HEK293 (cell line): ENCODE measurements around the gene MYL7.
A peak's percentile ranks its signal among the peaks of the same experiment; 100 is the strongest.

Source experiments
- CTCF ChIA-PET: fragments of 350-600 bp; formaldehyde crosslinking; extraction: SDS; loops from one replicate; lab custom pipeline; 2021; ENCODE audit warnings: antibody characterized with exemption; lab: Yijun Ruan, JAX
- POLR2A ChIA-PET: fragments of 300-600 bp; formaldehyde crosslinking; extraction: SDS; loops from one replicate; lab custom pipeline; 2020; ENCODE audit warnings: antibody characterized with exemption, inconsistent platforms; lab: Yijun Ruan, JAX
- H3K27ac ChIP-seq: fragments of 200-500 bp; sonication (Bioruptor generic); 2 replicates; pipeline ENCODE4 v1.5.1; 2014; ENCODE audit warnings: low read depth, low read length, control low read depth, inconsistent platforms; ENCODE audit errors: extremely low read depth
- H3K36me3 ChIP-seq, 2 experiments: fragments of 200-500 bp in 1 of 2; sonication (Bioruptor generic) in 1 of 2; 1 replicate in 1 of 2; 2 replicates in 1 of 2; pipeline ENCODE4 v1.5.1; 2014 to 2017; ENCODE audit warnings: inconsistent platforms in 2 of 2, low read length in 2 of 2; ENCODE audit not compliant: control insufficient read depth in 2 of 2, insufficient read depth in 1 of 2
- H3K4me1 ChIP-seq: fragments of 200-500 bp; sonication (Bioruptor generic); 2 replicates; pipeline ENCODE4 v1.5.1; 2014; ENCODE audit warnings: mild to moderate bottlenecking, low read length, inconsistent platforms; ENCODE audit not compliant: control insufficient read depth, insufficient read depth
- H3K4me3 ChIP-seq: 2 replicates; pipeline ENCODE4 v1.5.1; 2011; ENCODE audit warnings: low read depth, mild to moderate bottlenecking, control low read depth, low read length, moderate library complexity
- H3K9me3 ChIP-seq: fragments of 200-500 bp; sonication (Bioruptor generic); 2 replicates; pipeline ENCODE4 v1.5.1; 2014; ENCODE audit warnings: low read depth, low read length, inconsistent platforms; ENCODE audit not compliant: control insufficient read depth, insufficient read depth
- ATF2 ChIP-seq: fragments of 450-650 bp; formaldehyde crosslinking; IDR thresholded peaks from 2 replicates; pipeline ENCODE4 v1.5.1; 2016; ENCODE audit warnings: missing biosample characterization, missing genetic modification characterization, low read depth
- GLIS1 ChIP-seq: fragments of 450-650 bp; formaldehyde crosslinking; IDR thresholded peaks from 2 replicates; pipeline ENCODE4 v1.5.1; 2016; ENCODE audit warnings: missing biosample characterization, missing genetic modification characterization
- HIC1 ChIP-seq: fragments of 450-650 bp; formaldehyde crosslinking; IDR thresholded peaks from 2 replicates; pipeline ENCODE4 v1.5.1; 2016; ENCODE audit warnings: missing biosample characterization, missing genetic modification characterization
- KLF17 ChIP-seq: fragments of 450-650 bp; formaldehyde crosslinking; IDR thresholded peaks from 2 replicates; pipeline ENCODE4 v1.5.1; 2016; ENCODE audit warnings: missing biosample characterization, missing genetic modification characterization
- MYNN ChIP-seq: fragments of 450-650 bp; formaldehyde crosslinking; IDR thresholded peaks from 2 replicates; pipeline ENCODE4 v1.5.1; 2016; ENCODE audit warnings: missing biosample characterization, missing genetic modification characterization, borderline replicate concordance
- PRDM1 ChIP-seq: fragments of 450-650 bp; formaldehyde crosslinking; IDR thresholded peaks from 2 replicates; pipeline ENCODE4; 2016; ENCODE audit warnings: missing biosample characterization, missing genetic modification characterization
- SCRT1 ChIP-seq: fragments of 450-650 bp; formaldehyde crosslinking; IDR thresholded peaks from 2 replicates; pipeline ENCODE4 v1.5.1; 2016; ENCODE audit warnings: missing biosample characterization, missing genetic modification characterization, borderline replicate concordance
- SETDB1 ChIP-seq: IDR thresholded peaks from one replicate; pipeline ENCODE4 v1.6.1; 2017; ENCODE audit warnings: mild to moderate bottlenecking, low read length, moderate library complexity, mixed read lengths; ENCODE audit not compliant: insufficient read length
- SP3 ChIP-seq: fragments of 450-650 bp; formaldehyde crosslinking; IDR thresholded peaks from 2 replicates; pipeline ENCODE4 v1.5.1; 2016; ENCODE audit warnings: missing biosample characterization, missing genetic modification characterization
- SP7 ChIP-seq: fragments of 450-650 bp; formaldehyde crosslinking; IDR thresholded peaks from 2 replicates; pipeline ENCODE4 v1.5.1; 2016; ENCODE audit warnings: missing biosample characterization, missing genetic modification characterization
- WT1 ChIP-seq: fragments of 450-650 bp; formaldehyde crosslinking; IDR thresholded peaks from 2 replicates; pipeline ENCODE4 v1.5.1; 2016; ENCODE audit warnings: missing biosample characterization, missing genetic modification characterization
- ZBTB17 ChIP-seq: fragments of 450-650 bp; formaldehyde crosslinking; IDR thresholded peaks from 2 replicates; pipeline ENCODE4 v1.5.1; 2016; ENCODE audit warnings: missing biosample characterization, missing genetic modification characterization
- ZIC2 ChIP-seq: fragments of 450-650 bp; formaldehyde crosslinking; IDR thresholded peaks from 2 replicates; pipeline ENCODE4 v1.5.1; 2016; ENCODE audit warnings: missing biosample characterization, missing genetic modification characterization
- ZNF10 ChIP-seq: fragments of 450-650 bp; formaldehyde crosslinking; IDR thresholded peaks from 2 replicates; pipeline ENCODE4 v1.5.1; 2017; ENCODE audit warnings: missing biosample characterization, missing genetic modification characterization
- ZNF138 ChIP-seq: fragments of 450-650 bp; formaldehyde crosslinking; IDR thresholded peaks from 2 replicates; pipeline ENCODE4 v1.5.1; 2016; ENCODE audit warnings: missing biosample characterization, missing genetic modification characterization, borderline replicate concordance
- ZNF239 ChIP-seq: fragments of 450-650 bp; formaldehyde crosslinking; IDR thresholded peaks from 2 replicates; pipeline ENCODE4 v1.5.1; 2016; ENCODE audit warnings: missing biosample characterization, missing genetic modification characterization
- ZNF302 ChIP-seq: fragments of 450-650 bp; formaldehyde crosslinking; IDR thresholded peaks from 2 replicates; pipeline ENCODE4 v1.5.1; 2016; ENCODE audit warnings: missing biosample characterization, missing genetic modification characterization, low read depth
- ZNF366 ChIP-seq: fragments of 450-650 bp; formaldehyde crosslinking; conservative IDR thresholded peaks from 2 replicates; pipeline ENCODE4 v1.5.1; 2016; ENCODE audit warnings: missing biosample characterization, missing genetic modification characterization
- ZNF394 ChIP-seq: fragments of 450-650 bp; formaldehyde crosslinking; IDR thresholded peaks from 2 replicates; pipeline ENCODE4 v1.5.1; 2016; ENCODE audit warnings: missing biosample characterization, missing genetic modification characterization, mild to moderate bottlenecking, moderate library complexity, borderline replicate concordance
- ZNF585B ChIP-seq: fragments of 450-650 bp; formaldehyde crosslinking; IDR thresholded peaks from 2 replicates; pipeline ENCODE4 v1.5.1; 2016; ENCODE audit warnings: missing biosample characterization, missing genetic modification characterization
- ZNF600 ChIP-seq: fragments of 450-650 bp; formaldehyde crosslinking; IDR thresholded peaks from 2 replicates; pipeline ENCODE4 v1.5.1; 2016; ENCODE audit warnings: missing biosample characterization, missing genetic modification characterization
- ZNF629 ChIP-seq: fragments of 450-650 bp; formaldehyde crosslinking; IDR thresholded peaks from 2 replicates; pipeline ENCODE4 v1.5.1; 2017; ENCODE audit warnings: missing biosample characterization, missing genetic modification characterization
- ZNF660 ChIP-seq: fragments of 450-650 bp; IDR thresholded peaks from 2 replicates; pipeline ENCODE4 v1.5.1; 2018; ENCODE audit warnings: missing biosample characterization, mild to moderate bottlenecking, missing genetic modification characterization
- ZNF707 ChIP-seq: fragments of 450-650 bp; formaldehyde crosslinking; IDR thresholded peaks from 2 replicates; pipeline ENCODE4 v1.5.1; 2016; ENCODE audit warnings: missing biosample characterization, missing genetic modification characterization
- ZNF791 ChIP-seq: fragments of 450-650 bp; formaldehyde crosslinking; IDR thresholded peaks from 2 replicates; pipeline ENCODE4 v1.5.1; 2016; ENCODE audit warnings: missing biosample characterization, missing genetic modification characterization
- ZNF843 ChIP-seq: fragments of 450-650 bp; formaldehyde crosslinking; IDR thresholded peaks from 2 replicates; pipeline ENCODE4 v1.5.1; 2016; ENCODE audit warnings: missing biosample characterization, missing genetic modification characterization
- ZSCAN5A ChIP-seq: fragments of 450-650 bp; formaldehyde crosslinking; IDR thresholded peaks from 2 replicates; pipeline ENCODE4 v1.5.1; 2016; ENCODE audit warnings: missing biosample characterization, missing genetic modification characterization
- TF ChIP-seq, protein P1 (sequence below): fragments of 450-650 bp; formaldehyde crosslinking; IDR thresholded peaks from 2 replicates; pipeline ENCODE4 v1.5.1; 2016; ENCODE audit warnings: missing biosample characterization, missing genetic modification characterization, low read depth

The MYL7 gene

GRCh38 chr7:44184206-44184872 lies 43.2 kb upstream of the MYL7 start:
- CTCF ChIA-PET: interaction anchor here (0.6 to 1.3 kb wide), 2 partner anchors 13 to 25 kb away, joined by 3 to 4 read pairs; no protein-coding TSS in a partner anchor
- Histone ChIP-seq H3K9me3 (no peaks in the 10 kb centered on the region), H3K27ac (no peak overlapping the region)
- TF ChIP-seq GLIS1 (tag by site-specific recombination) (peak; percentile 88), ZNF600 (tag by site-specific recombination) (peak; percentile 61; the same call in 1 of the 2 replicates), PRDM1 (peak; percentile 85; the same call in 1 of the 2 replicates), ZNF138 (tag by site-specific recombination) (no peak), ZNF629 (tag by site-specific recombination) (peak; percentile 29; the same call in 1 of the 2 replicates), ZNF10 (tag by site-specific recombination) (no peak), ZNF302 (tag by site-specific recombination) (no peak), ZNF791 (tag by site-specific recombination) (no peak), SCRT1 (tag by site-specific recombination) (peak; percentile 50; the same call in 1 of the 2 replicates), ZNF660 (tag by site-specific recombination) (peak; percentile 17; the same call in 1 of the 2 replicates), SP7 (tag by site-specific recombination) (peak; percentile 56; the same call in 1 of the 2 replicates), SP3 (tag by site-specific recombination) (no peak), MYNN (tag by site-specific recombination) (no peak), WT1 (tag by site-specific recombination) (no peak), ATF2 (tag by site-specific recombination) (no peak), ZIC2 (tag by site-specific recombination) (peak; percentile 100), ZNF843 (tag by site-specific recombination) (no peak), ZNF239 (tag by site-specific recombination) (no peak), ZNF394 (tag by site-specific recombination) (peak; percentile 50; the same call in 1 of the 2 replicates), ZNF366 (tag by site-specific recombination) (peak; percentile 96; the same call in 1 of the 2 replicates), KLF17 (peak; percentile 34; the same call in 1 of the 2 replicates), ZNF585B (no peak), ZBTB17 (tag by site-specific recombination) (peak; percentile 66; the same call in 1 of the 2 replicates), ZNF707 (tag by site-specific recombination) (no peak), ZSCAN5A (tag by site-specific recombination) (no peak), HIC1 (tag by site-specific recombination) (peak; percentile 61), SETDB1 (no peak)
- TF ChIP-seq, protein P1, sequence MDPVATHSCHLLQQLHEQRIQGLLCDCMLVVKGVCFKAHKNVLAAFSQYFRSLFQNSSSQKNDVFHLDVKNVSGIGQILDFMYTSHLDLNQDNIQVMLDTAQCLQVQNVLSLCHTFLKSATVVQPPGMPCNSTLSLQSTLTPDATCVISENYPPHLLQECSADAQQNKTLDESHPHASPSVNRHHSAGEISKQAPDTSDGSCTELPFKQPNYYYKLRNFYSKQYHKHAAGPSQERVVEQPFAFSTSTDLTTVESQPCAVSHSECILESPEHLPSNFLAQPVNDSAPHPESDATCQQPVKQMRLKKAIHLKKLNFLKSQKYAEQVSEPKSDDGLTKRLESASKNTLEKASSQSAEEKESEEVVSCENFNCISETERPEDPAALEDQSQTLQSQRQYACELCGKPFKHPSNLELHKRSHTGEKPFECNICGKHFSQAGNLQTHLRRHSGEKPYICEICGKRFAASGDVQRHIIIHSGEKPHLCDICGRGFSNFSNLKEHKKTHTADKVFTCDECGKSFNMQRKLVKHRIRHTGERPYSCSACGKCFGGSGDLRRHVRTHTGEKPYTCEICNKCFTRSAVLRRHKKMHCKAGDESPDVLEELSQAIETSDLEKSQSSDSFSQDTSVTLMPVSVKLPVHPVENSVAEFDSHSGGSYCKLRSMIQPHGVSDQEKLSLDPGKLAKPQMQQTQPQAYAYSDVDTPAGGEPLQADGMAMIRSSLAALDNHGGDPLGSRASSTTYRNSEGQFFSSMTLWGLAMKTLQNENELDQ (tag by site-specific recombination): no peak

More at GRCh38 chr7:44184206-44184872, 43.2 kb upstream of the MYL7 start:
- no peak overlapping the region for H3K4me3 ChIP-seq
- 0 out of 2 replicates have a peak, but pooled peaks cover 2% of the 10 kb centered on the region for H3K4me1 ChIP-seq
- POLR2A ChIA-PET: no interaction called here
- H3K36me3 ChIP-seq: no peaks in the 10 kb centered on the region
